ENCODE data around the gene CCRL2. TPM values are rescaled to one million over a fixed set of nuclear protein-coding genes. Genes with fewer than 3 reads are reported as not detected.
"Not testable (repeated sequence)": the region's sequence is repeated elsewhere in the genome, so short reads cannot be mapped to it uniquely, and the experiment has no call there.

Gene CCRL2
- total and polyA plus RNA-seq, 2 experiments from 2014 or later = not detected

- H3K9me3 ChIP-seq (ENCODE audit: low read depth) = no peaks in the 10 kb centered on the region
- H3K79me2 ChIP-seq (ENCODE audit: insufficient read depth) = no peaks in the 10 kb centered on the region
- no peaks in the 10 kb centered on the region for H3K36me3 ChIP-seq (ENCODE audit: low read depth)
- no peak overlapping the region for H3K4me3 ChIP-seq
- in situ Hi-C loops (cut with MboI) = no loop called here
- no peak overlapping the region for H2AFZ ChIP-seq
- H3K9ac ChIP-seq = no peak overlapping the region
- no peak overlapping the region for H3K4me2 ChIP-seq (ENCODE audit: unreplicated experiment)
- TF ChIP-seq EZH2phosphoT487 (IDR thresholded peaks at IDR 0.05; ENCODE audit: insufficient read depth, low read depth) = no peak
- TF ChIP-seq EZH2 (IDR thresholded peaks at IDR 0.05; ENCODE audit: insufficient read depth, poor library complexity, severe bottlenecking) = no peak
- peaks cover 17% of the 10 kb centered on the region; the same call in 1 of the 2 replicates for H3F3A ChIP-seq (ENCODE audit: insufficient read depth)
- no peaks in the 10 kb centered on the region for H4K20me1 ChIP-seq (ENCODE audit: insufficient read depth)
- no peak overlapping the region for H3K27ac ChIP-seq
- WGBS, 2 experiments (ENCODE audit: low coverage in 1 of 2, low lambda C conversion rate in 2 of 2, missing lambda C conversion rate in 2 of 2) = 100% methylated on average over 2 of the region's 2 CpGs
- no peaks in the 10 kb centered on the region for H3K9me2 ChIP-seq (ENCODE audit: insufficient read depth)
- no peak for DNase-seq
- H3K27me3 ChIP-seq (replicated peaks; ENCODE audit: insufficient read depth) = peaks cover 41% of the 10 kb centered on the region
- H3K4me1 ChIP-seq (ENCODE audit: insufficient read depth) = peaks cover 14% of the 10 kb centered on the region
These were observed 5.5 kb upstream of the CCRL2 start for GRCh38 chr3:46401579-46401978.

- in situ Hi-C loops (cut with MboI); H4K20me1 ChIP-seq (ENCODE audit: insufficient read depth); H3K79me2 ChIP-seq (ENCODE audit: insufficient read depth); H3K4me3 ChIP-seq; H3K9me2 ChIP-seq (ENCODE audit: insufficient read depth); H3K9me3 ChIP-seq (ENCODE audit: low read depth); DNase-seq; H3K27ac ChIP-seq; H2AFZ ChIP-seq; H3K36me3 ChIP-seq (ENCODE audit: low read depth); H3K4me2 ChIP-seq (ENCODE audit: unreplicated experiment); H3K9ac ChIP-seq: not testable (repeated sequence)
- H3F3A ChIP-seq (ENCODE audit: insufficient read depth) = peaks cover 17% of the 10 kb centered on the region; the same call in 1 of the 2 replicates
- peaks cover 33% of the 10 kb centered on the region; the same call in 1 of the 2 replicates for H3K27me3 ChIP-seq (replicated peaks; ENCODE audit: insufficient read depth)
- WGBS, 2 experiments (ENCODE audit: low coverage in 1 of 2, low lambda C conversion rate in 2 of 2, missing lambda C conversion rate in 2 of 2) = 75% methylated on average over 4 of the region's 4 CpGs
- H3K4me1 ChIP-seq (ENCODE audit: insufficient read depth) = peaks cover 23% of the 10 kb centered on the region
These were observed 4.2 kb upstream of the CCRL2 start for GRCh38 chr3:46402902-46403301.

- H2AFZ ChIP-seq = no peak overlapping the region
- no peaks in the 10 kb centered on the region for H3K9me3 ChIP-seq (ENCODE audit: low read depth)
- H3K4me2 ChIP-seq (ENCODE audit: unreplicated experiment) = no peak overlapping the region
- no peaks in the 10 kb centered on the region for H3K36me3 ChIP-seq (ENCODE audit: low read depth)
- peaks cover 15% of the 10 kb centered on the region for H3K4me1 ChIP-seq (ENCODE audit: insufficient read depth)
- H4K20me1 ChIP-seq (ENCODE audit: insufficient read depth) = no peaks in the 10 kb centered on the region
- no peak overlapping the region for H3K27ac ChIP-seq
- H3K9ac ChIP-seq = no peak overlapping the region
- H3K79me2 ChIP-seq (ENCODE audit: insufficient read depth) = no peaks in the 10 kb centered on the region
- peaks cover 36% of the 10 kb centered on the region; the same call in 1 of the 2 replicates for H3K27me3 ChIP-seq (replicated peaks; ENCODE audit: insufficient read depth)
- H3F3A ChIP-seq (ENCODE audit: insufficient read depth) = peaks cover 3% of the 10 kb centered on the region; the same call in 1 of the 2 replicates
- no peak for TF ChIP-seq EZH2 (IDR thresholded peaks at IDR 0.05; ENCODE audit: insufficient read depth, poor library complexity, severe bottlenecking)
- no peak for TF ChIP-seq EZH2phosphoT487 (IDR thresholded peaks at IDR 0.05; ENCODE audit: insufficient read depth, low read depth)
- H3K4me3 ChIP-seq = no peak overlapping the region
- WGBS, 2 experiments (ENCODE audit: low coverage in 1 of 2, low lambda C conversion rate in 2 of 2, missing lambda C conversion rate in 2 of 2) = 74 to 80% methylated on average over 10 to 11 of the region's 11 CpGs
- no peak for DNase-seq
- H3K9me2 ChIP-seq (ENCODE audit: insufficient read depth) = no peaks in the 10 kb centered on the region
- in situ Hi-C loops (cut with MboI) = no loop called here
These were observed 1.6 kb upstream of the CCRL2 start for GRCh38 chr3:46405301-46406019.

GRCh38 chr3:46406443-46406787, 644 bp upstream of the CCRL2 start:
- Histone ChIP-seq H3K36me3 (ENCODE audit: low read depth) (no peaks in the 10 kb centered on the region), H3K4me1 (ENCODE audit: insufficient read depth) (peaks cover 15% of the 10 kb centered on the region), H3K27ac (no peak overlapping the region), H3K9me2 (ENCODE audit: insufficient read depth) (no peaks in the 10 kb centered on the region), H3K4me2 (ENCODE audit: unreplicated experiment) (no peak overlapping the region), H3K9me3 (ENCODE audit: low read depth) (no peaks in the 10 kb centered on the region), H3K4me3 (no peak overlapping the region), H2AFZ (no peak overlapping the region), H4K20me1 (ENCODE audit: insufficient read depth) (no peaks in the 10 kb centered on the region), H3K79me2 (ENCODE audit: insufficient read depth) (no peaks in the 10 kb centered on the region), H3F3A (ENCODE audit: insufficient read depth) (no peaks in the 10 kb centered on the region), H3K27me3 (replicated peaks; ENCODE audit: insufficient read depth) (peaks cover 29% of the 10 kb centered on the region; the same call in 1 of the 2 replicates), H3K9ac (no peak overlapping the region)
- DNase-seq = no peak
- WGBS, 2 experiments (ENCODE audit: low coverage in 1 of 2, low lambda C conversion rate in 2 of 2, missing lambda C conversion rate in 2 of 2) = 50 to 52% methylated on average over 4 of the region's 4 CpGs
- TF ChIP-seq EZH2 (IDR thresholded peaks at IDR 0.05; ENCODE audit: insufficient read depth, poor library complexity, severe bottlenecking) = no peak
- TF ChIP-seq EZH2phosphoT487 (IDR thresholded peaks at IDR 0.05; ENCODE audit: insufficient read depth, low read depth) = no peak
- in situ Hi-C loops (cut with MboI) = no loop called here
